Activated CD8-positive, alpha-beta T cell treated with anti-CD3 and anti-CD28 coated beads, Interleukin-2, amount 10 ng/mL, durations not matched to agents 7 days and 5 days (primary cell): ENCODE data around the gene C1QTNF4. TPM values are rescaled to one million over a fixed set of nuclear protein-coding genes. Genes with fewer than 3 reads are reported as not detected.

Source experiments
- ATAC-seq: fragments of 150-1000 bp; cut with Tn5 transposase; one replicate; pipeline ENCODE4 v1.10.0; 2021; ENCODE audit warnings: moderate library complexity
- CTCF ChIA-PET: fragments of 350-600 bp; sonication (Branson Sonifier 250); formaldehyde crosslinking; loops from one replicate; lab custom pipeline; 2021; ENCODE audit warnings: antibody characterized with exemption; lab: Charles Lee
- POLR2A ChIA-PET: fragments of 350-600 bp; sonication (Branson Sonifier 250); formaldehyde crosslinking; loops from one replicate; lab custom pipeline; 2021; ENCODE audit warnings: antibody characterized with exemption; lab: Charles Lee
- DNase-seq: peaks from one replicate; pipeline ENCODE4 v3.0.0-alpha.2; 2020
- H3K27ac Mint-ChIP-seq: one replicate; pipeline ENCODE4 v1.8.0; 2021; ENCODE audit warnings: mild to moderate bottlenecking, mixed read lengths
- H3K27me3 Mint-ChIP-seq: one replicate; pipeline ENCODE4 v1.8.0; 2021; ENCODE audit warnings: low read depth, mixed read lengths
- H3K36me3 Mint-ChIP-seq: one replicate; pipeline ENCODE4 v1.8.0; 2021; ENCODE audit warnings: low read depth, mixed read lengths
- H3K4me1 Mint-ChIP-seq: one replicate; pipeline ENCODE4 v1.8.0; 2021; ENCODE audit warnings: low read depth, mixed read lengths
- H3K4me3 Mint-ChIP-seq: one replicate; pipeline ENCODE4 v1.8.0; 2021; ENCODE audit warnings: mild to moderate bottlenecking, mixed read lengths
- H3K9me3 Mint-ChIP-seq: one replicate; pipeline ENCODE4 v1.8.0; 2022; ENCODE audit warnings: mixed read lengths; ENCODE audit not compliant: insufficient read depth
- total RNA-seq, 2 experiments: library from RNA; stranded (reverse); gene quantifications; one replicate each; pipeline ENCODE4 v1.2.3, GENCODE V29; 2021

C1QTNF4 gene
- total RNA-seq, 2 experiments from 2014 or later = not detected

- POLR2A ChIA-PET = no interaction called here
- DNase-seq (peak; percentile 44), ATAC-seq (no peak)
- Mint-ChIP-seq H3K4me1 (peaks cover 21% of the 10 kb centered on the region), H3K36me3 (peaks cover 24% of the 10 kb centered on the region), H3K9me3 (no peaks in the 10 kb centered on the region), H3K4me3 (no peak overlapping the region), H3K27me3 (no peaks in the 10 kb centered on the region), H3K27ac (no peak overlapping the region)
- CTCF ChIA-PET = interaction anchor here (0.6 to 1.9 kb wide), 10 partner anchors 10 to 243 kb away, joined by 3 to 8 read pairs (median 4); partner anchors contain the start of gene PTPMT1
These were observed 22.7 kb upstream of the C1QTNF4 start for GRCh38 chr11:47616726-47617416.

DNA sequence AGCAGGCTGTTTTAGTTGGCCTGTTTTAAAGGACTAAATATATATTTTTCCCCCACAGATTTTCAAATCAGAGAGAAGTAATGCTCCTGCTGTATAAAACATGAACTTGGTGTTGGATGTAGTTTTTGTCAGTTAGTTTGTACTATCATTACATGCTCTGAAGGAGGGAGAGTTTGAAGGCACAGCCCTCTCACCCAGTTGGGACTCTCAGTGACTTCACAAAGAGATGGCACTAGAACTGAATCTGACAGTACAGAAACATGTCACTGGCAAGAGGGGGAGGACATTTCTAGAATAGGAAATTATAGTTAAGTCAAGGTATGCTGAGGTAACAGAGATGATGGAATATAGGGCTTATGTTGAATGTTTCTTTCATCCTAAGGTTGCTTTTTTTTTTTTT, 21.0 kb upstream of the C1QTNF4 start:
- POLR2A ChIA-PET = no interaction called here
- no peak overlapping the region for H3K4me3 Mint-ChIP-seq
- DNase-seq (no peak), ATAC-seq (no peak)
- peaks cover 17% of the 10 kb centered on the region for H3K36me3 Mint-ChIP-seq
- H3K4me1 Mint-ChIP-seq = peaks cover 25% of the 10 kb centered on the region
- no peak overlapping the region for H3K27ac Mint-ChIP-seq
- CTCF ChIA-PET = no interaction called here
- H3K9me3 Mint-ChIP-seq = no peaks in the 10 kb centered on the region
- no peaks in the 10 kb centered on the region for H3K27me3 Mint-ChIP-seq

- DNase-seq (no peak), ATAC-seq (no peak)
- ChIA-PET POLR2A (no interaction called here), CTCF (no interaction called here)
- Mint-ChIP-seq H3K4me1 (peaks cover 16% of the 10 kb centered on the region), H3K4me3 (no peak overlapping the region), H3K9me3 (no peaks in the 10 kb centered on the region), H3K27ac (no peak overlapping the region), H3K36me3 (no peaks in the 10 kb centered on the region), H3K27me3 (peaks cover 3% of the 10 kb centered on the region)
These were observed 17.2 kb upstream of the C1QTNF4 start for GRCh38 chr11:47611348-47611794.

- peaks cover 12% of the 10 kb centered on the region for H3K27me3 Mint-ChIP-seq
- DNase-seq (no peak), ATAC-seq (no peak)
- H3K36me3 Mint-ChIP-seq = no peaks in the 10 kb centered on the region
- POLR2A ChIA-PET = no interaction called here
- CTCF ChIA-PET = no interaction called here
- H3K4me3 Mint-ChIP-seq = no peak overlapping the region
- peaks cover 11% of the 10 kb centered on the region for H3K4me1 Mint-ChIP-seq
- H3K9me3 Mint-ChIP-seq = no peaks in the 10 kb centered on the region
- H3K27ac Mint-ChIP-seq = no peak overlapping the region
These were observed 15.5 kb upstream of the C1QTNF4 start for GRCh38 chr11:47609675-47610074.

- no peak overlapping the region for H3K27ac Mint-ChIP-seq
- no peaks in the 10 kb centered on the region for H3K9me3 Mint-ChIP-seq
- ChIA-PET CTCF (interaction anchor here (1.4 to 1.9 kb wide), 3 partner anchors 10 to 233 kb away, joined by 7 read pairs; no protein-coding TSS in a partner anchor), POLR2A (interaction anchor here (0.6 to 0.7 kb wide), 2 partner anchors 29 to 31 kb away, joined by 3 read pairs; partner anchors contain the start of genes KBTBD4 and NDUFS3)
- peaks cover 13% of the 10 kb centered on the region for H3K27me3 Mint-ChIP-seq
- ATAC-seq (no peak), DNase-seq (no peak)
- no peak overlapping the region for H3K4me3 Mint-ChIP-seq
- no peaks in the 10 kb centered on the region for H3K36me3 Mint-ChIP-seq
- peaks cover 11% of the 10 kb centered on the region for H3K4me1 Mint-ChIP-seq
These were observed 13.2 kb upstream of the C1QTNF4 start for GRCh38 chr11:47607380-47607779.

GRCh38 chr11:47606731-47607130, 12.5 kb upstream of the C1QTNF4 start:
- ATAC-seq = no peak
- ChIA-PET POLR2A (interaction anchor here (0.6 to 0.7 kb wide), 2 partner anchors 28 to 30 kb away, joined by 3 read pairs; partner anchors contain the start of genes KBTBD4 and NDUFS3), CTCF (interaction anchor here (1.4 to 1.9 kb wide), 3 partner anchors 10 to 232 kb away, joined by 7 read pairs; no protein-coding TSS in a partner anchor)
- peaks cover 13% of the 10 kb centered on the region for H3K27me3 Mint-ChIP-seq
- DNase-seq = no peak
- no peak overlapping the region for H3K4me3 Mint-ChIP-seq
- H3K4me1 Mint-ChIP-seq = peaks cover 10% of the 10 kb centered on the region
- H3K9me3 Mint-ChIP-seq = no peaks in the 10 kb centered on the region
- no peaks in the 10 kb centered on the region for H3K36me3 Mint-ChIP-seq
- H3K27ac Mint-ChIP-seq = no peak overlapping the region

- DNase-seq (no peak), ATAC-seq (no peak)
- peaks cover 7% of the 10 kb centered on the region for H3K4me1 Mint-ChIP-seq
- H3K27ac Mint-ChIP-seq = no peak overlapping the region
- H3K9me3 Mint-ChIP-seq = no peaks in the 10 kb centered on the region
- peaks cover 13% of the 10 kb centered on the region for H3K27me3 Mint-ChIP-seq
- ChIA-PET POLR2A (interaction anchor here (1.5 kb wide), 1 partner anchor 27 kb away, joined by 5 read pairs; the partner anchor contains the start of genes KBTBD4 and NDUFS3), CTCF (interaction anchor here (1.9 kb wide), 1 partner anchor 14 kb away, joined by 7 read pairs; no protein-coding TSS in a partner anchor)
- H3K36me3 Mint-ChIP-seq = no peaks in the 10 kb centered on the region
- H3K4me3 Mint-ChIP-seq = no peak overlapping the region
These were observed 11.7 kb upstream of the C1QTNF4 start for GRCh38 chr11:47605921-47606320.

DNA sequence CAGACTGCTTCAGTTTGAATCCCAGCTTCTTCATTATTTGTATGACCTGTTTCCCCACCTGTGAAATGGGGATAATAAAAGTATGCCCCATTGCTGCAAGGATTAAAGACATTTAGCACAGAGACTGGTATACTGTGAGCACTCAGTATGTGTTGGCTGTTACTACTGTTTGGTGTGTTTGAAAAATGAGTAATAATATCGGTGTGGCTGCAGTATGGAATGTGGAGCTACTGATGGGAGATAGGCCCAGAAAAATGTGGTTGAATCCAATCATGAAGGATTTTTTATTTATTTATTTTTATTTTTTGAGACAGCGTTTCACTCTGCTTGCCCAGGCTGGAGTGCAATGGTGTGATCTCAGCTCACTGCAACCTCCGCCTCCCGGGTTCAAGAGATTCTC, 9.1 kb upstream of the C1QTNF4 start:
- ATAC-seq (no peak), DNase-seq (no peak)
- ChIA-PET CTCF (no interaction called here), POLR2A (no interaction called here)
- Mint-ChIP-seq H3K9me3 (no peaks in the 10 kb centered on the region), H3K27ac (no peak overlapping the region), H3K27me3 (peaks cover 17% of the 10 kb centered on the region), H3K36me3 (no peaks in the 10 kb centered on the region), H3K4me1 (no peaks in the 10 kb centered on the region), H3K4me3 (no peak overlapping the region)

DNA sequence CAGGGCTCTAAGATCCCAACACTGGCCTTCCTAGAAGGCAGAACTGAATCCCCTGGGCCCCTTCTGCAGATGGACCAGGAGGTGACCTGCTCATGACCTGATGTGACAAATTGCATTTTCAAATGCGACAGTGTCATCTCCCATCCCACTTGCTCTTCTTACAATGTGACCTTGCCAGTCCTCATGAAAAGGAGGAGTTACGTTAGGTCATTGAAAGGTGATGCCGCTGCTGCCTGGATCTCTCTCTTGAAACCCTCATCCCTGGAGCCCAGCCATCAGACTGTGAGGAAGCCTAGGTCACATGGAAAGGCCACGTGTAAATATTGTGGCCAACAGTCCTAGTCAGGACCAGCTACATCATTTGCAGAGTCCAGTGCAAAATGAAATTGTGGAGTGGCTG, 5.7 kb upstream of the C1QTNF4 start:
- Mint-ChIP-seq H3K4me3 (no peak overlapping the region), H3K27me3 (peaks cover 14% of the 10 kb centered on the region), H3K27ac (no peak overlapping the region), H3K36me3 (no peaks in the 10 kb centered on the region), H3K4me1 (no peaks in the 10 kb centered on the region), H3K9me3 (no peaks in the 10 kb centered on the region)
- ChIA-PET CTCF (no interaction called here), POLR2A (no interaction called here)
- ATAC-seq = no peak
- DNase-seq = no peak

GRCh38 chr11:47595967-47596366, 1.8 kb upstream of the C1QTNF4 start:
- H3K4me3 Mint-ChIP-seq = no peak overlapping the region
- CTCF ChIA-PET = no interaction called here
- DNase-seq (no peak), ATAC-seq (no peak)
- POLR2A ChIA-PET = interaction anchor here (0.7 kb wide), 1 partner anchor 252 kb away, joined by 3 read pairs; the partner anchor contains the start of gene NUP160
- peaks cover 30% of the 10 kb centered on the region for H3K27me3 Mint-ChIP-seq
- H3K4me1 Mint-ChIP-seq = peaks cover 24% of the 10 kb centered on the region
- H3K36me3 Mint-ChIP-seq = no peaks in the 10 kb centered on the region
- H3K27ac Mint-ChIP-seq = no peak overlapping the region
- no peaks in the 10 kb centered on the region for H3K9me3 Mint-ChIP-seq

GRCh38 chr11:47595029-47595428, 818 bp upstream of the C1QTNF4 start:
- peak; percentile 35 for ATAC-seq
- ChIA-PET POLR2A (no interaction called here), CTCF (no interaction called here)
- DNase-seq = no peak
- Mint-ChIP-seq H3K9me3 (no peaks in the 10 kb centered on the region), H3K4me3 (no peak overlapping the region), H3K4me1 (peaks cover 26% of the 10 kb centered on the region), H3K27ac (no peak overlapping the region), H3K36me3 (no peaks in the 10 kb centered on the region), H3K27me3 (peaks cover 30% of the 10 kb centered on the region)

DNA sequence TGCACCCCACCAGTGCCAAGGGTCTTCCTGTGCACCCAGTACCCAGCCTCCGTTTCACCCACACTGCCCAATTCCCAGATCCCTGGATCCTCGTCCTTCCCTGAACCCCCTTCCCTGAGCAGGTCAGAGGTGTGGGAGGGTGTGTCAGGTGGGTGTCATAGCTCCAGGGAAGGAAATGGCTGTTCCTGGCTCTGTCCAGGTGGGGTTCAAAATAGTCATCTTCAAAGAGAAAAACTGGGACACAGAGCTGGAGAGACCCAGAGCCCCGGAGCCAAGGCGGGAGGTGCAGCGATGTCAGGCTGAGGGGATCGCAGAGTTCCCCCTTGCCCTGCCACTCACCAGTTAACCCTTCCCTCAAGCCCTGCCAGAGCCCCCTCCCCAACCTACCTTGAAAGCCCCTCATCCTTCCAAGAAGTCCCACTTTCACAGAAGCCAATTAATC, 698 bp downstream of the C1QTNF4 start:
- Mint-ChIP-seq H3K4me3 (no peak overlapping the region), H3K36me3 (no peaks in the 10 kb centered on the region), H3K9me3 (no peaks in the 10 kb centered on the region), H3K27ac (no peak overlapping the region), H3K4me1 (peaks cover 26% of the 10 kb centered on the region), H3K27me3 (peaks cover 27% of the 10 kb centered on the region)
- ChIA-PET CTCF (no interaction called here), POLR2A (interaction anchor here (0.9 to 1.3 kb wide), 2 partner anchors 13 to 19 kb away, joined by 3 to 4 read pairs; no protein-coding TSS in a partner anchor)
- ATAC-seq (no peak), DNase-seq (no peak)
